ENCODE results near the gene TPRA1. TPM values are rescaled to one million over a fixed set of nuclear protein-coding genes. Genes with fewer than 3 reads are reported as not detected.

TPRA1 gene
- total and polyA plus RNA-seq, 9 of the 15 experiments (the other 6 are each of a cell fraction or from before 2014, with no cell fraction given), result 0.66 to 21.5 (median 11.1) TPM

DNA sequence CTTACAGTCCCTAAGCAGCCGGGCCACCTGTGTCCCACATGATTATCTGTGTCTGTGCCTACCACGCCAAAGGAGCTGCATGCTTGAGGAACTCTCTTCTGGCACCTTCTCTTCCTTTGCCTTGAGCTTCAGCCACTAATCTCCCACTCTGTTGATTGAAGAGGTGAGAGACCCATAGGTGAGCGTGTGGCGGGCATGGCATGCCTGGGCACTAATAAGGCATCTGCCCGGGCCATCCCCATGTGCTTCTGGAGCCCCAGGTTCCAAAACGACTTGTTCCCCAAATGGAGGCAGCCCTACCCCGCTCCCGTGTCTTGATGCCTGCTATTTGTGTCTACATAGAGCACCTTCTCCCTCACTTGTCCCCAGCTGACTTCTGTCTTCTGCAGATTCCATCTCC lies 20.7 kb upstream of the TPRA1 start (continued):
- TF ChIP-seq ZNF274 (IDR thresholded peaks at IDR 0.05; ENCODE audit: borderline replicate concordance, low read depth, low read length) (no peak), RUNX1 (IDR thresholded peaks at IDR 0.05; ENCODE audit: low read depth) (no peak), STAT5B (CRISPR knock-in tag; IDR thresholded peaks at IDR 0.05) (no peak), KLF16 (IDR thresholded peaks at IDR 0.05) (no peak), SREBF1 (IDR thresholded peaks at IDR 0.05; ENCODE audit: borderline replicate concordance, low read depth, low read length) (no peak), CCNT2 (IDR thresholded peaks at IDR 0.05; ENCODE audit: borderline replicate concordance, extremely low read depth, insufficient read length, low read depth, low read length) (no peak)
- TF ChIP-seq, protein P1, sequence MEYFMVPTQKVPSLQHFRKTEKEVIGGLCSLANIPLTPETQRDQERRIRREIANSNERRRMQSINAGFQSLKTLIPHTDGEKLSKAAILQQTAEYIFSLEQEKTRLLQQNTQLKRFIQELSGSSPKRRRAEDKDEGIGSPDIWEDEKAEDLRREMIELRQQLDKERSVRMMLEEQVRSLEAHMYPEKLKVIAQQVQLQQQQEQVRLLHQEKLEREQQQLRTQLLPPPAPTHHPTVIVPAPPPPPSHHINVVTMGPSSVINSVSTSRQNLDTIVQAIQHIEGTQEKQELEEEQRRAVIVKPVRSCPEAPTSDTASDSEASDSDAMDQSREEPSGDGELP (CRISPR knock-in tag; IDR thresholded peaks at IDR 0.05; ENCODE audit: borderline replicate concordance), result no peak
- TF ChIP-seq, protein P2, sequence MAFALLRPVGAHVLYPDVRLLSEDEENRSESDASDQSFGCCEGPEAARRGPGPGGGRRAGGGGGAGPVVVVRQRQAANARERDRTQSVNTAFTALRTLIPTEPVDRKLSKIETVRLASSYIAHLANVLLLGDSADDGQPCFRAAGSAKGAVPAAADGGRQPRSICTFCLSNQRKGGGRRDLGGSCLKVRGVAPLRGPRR (CRISPR knock-in tag; IDR thresholded peaks at IDR 0.05), result no peak
- TF ChIP-seq, protein P3, sequence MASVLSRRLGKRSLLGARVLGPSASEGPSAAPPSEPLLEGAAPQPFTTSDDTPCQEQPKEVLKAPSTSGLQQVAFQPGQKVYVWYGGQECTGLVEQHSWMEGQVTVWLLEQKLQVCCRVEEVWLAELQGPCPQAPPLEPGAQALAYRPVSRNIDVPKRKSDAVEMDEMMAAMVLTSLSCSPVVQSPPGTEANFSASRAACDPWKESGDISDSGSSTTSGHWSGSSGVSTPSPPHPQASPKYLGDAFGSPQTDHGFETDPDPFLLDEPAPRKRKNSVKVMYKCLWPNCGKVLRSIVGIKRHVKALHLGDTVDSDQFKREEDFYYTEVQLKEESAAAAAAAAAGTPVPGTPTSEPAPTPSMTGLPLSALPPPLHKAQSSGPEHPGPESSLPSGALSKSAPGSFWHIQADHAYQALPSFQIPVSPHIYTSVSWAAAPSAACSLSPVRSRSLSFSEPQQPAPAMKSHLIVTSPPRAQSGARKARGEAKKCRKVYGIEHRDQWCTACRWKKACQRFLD (CRISPR knock-in tag; IDR thresholded peaks at IDR 0.05), result no peak
